ENCODE measurements around the gene SRPK2.

DNA sequence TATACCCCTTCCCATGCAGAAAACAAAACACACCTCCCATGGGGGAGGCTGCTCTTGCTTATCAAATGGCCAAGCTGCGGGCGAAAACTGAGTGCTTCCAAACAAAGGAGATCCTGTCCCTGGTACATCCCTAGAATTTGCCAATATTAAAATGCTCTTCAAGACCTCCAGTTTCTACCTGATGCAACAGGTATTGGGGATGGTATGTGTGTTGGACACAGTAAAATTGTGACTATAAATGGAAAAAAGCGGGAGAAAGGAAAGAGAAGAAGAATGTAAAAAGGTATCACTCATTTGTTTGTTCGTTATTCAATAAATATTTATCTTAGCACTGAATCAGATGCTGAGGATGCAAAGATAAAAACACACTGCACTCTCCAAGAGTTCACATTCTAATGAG, 250.8 kb downstream of the SRPK2 start:
- TF ChIP-seq, protein P1, sequence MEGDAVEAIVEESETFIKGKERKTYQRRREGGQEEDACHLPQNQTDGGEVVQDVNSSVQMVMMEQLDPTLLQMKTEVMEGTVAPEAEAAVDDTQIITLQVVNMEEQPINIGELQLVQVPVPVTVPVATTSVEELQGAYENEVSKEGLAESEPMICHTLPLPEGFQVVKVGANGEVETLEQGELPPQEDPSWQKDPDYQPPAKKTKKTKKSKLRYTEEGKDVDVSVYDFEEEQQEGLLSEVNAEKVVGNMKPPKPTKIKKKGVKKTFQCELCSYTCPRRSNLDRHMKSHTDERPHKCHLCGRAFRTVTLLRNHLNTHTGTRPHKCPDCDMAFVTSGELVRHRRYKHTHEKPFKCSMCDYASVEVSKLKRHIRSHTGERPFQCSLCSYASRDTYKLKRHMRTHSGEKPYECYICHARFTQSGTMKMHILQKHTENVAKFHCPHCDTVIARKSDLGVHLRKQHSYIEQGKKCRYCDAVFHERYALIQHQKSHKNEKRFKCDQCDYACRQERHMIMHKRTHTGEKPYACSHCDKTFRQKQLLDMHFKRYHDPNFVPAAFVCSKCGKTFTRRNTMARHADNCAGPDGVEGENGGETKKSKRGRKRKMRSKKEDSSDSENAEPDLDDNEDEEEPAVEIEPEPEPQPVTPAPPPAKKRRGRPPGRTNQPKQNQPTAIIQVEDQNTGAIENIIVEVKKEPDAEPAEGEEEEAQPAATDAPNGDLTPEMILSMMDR (IDR thresholded peaks at IDR 0.05): no peak
- TF ChIP-seq POLR2A (IDR thresholded peaks at IDR 0.05): no peak
